Bone marrow (tissue), 2 donors: ENCODE data around the gene VDAC2.
A peak's percentile ranks its signal among the peaks of the same experiment; 100 is the strongest.
"Not testable (repeated sequence)": the region's sequence is repeated elsewhere in the genome, so short reads cannot be mapped to it uniquely, and the experiment has no call there.

Experiments used
- DNase-seq, 2 donors: peaks; one replicate each; lab custom pipeline; 2025; lab: John Stamatoyannopoulos, UW

VDAC2 gene

GRCh38 chr10:75199949-75200348, 10.6 kb upstream of the VDAC2 start:
- not testable (repeated sequence) for DNase-seq

DNA sequence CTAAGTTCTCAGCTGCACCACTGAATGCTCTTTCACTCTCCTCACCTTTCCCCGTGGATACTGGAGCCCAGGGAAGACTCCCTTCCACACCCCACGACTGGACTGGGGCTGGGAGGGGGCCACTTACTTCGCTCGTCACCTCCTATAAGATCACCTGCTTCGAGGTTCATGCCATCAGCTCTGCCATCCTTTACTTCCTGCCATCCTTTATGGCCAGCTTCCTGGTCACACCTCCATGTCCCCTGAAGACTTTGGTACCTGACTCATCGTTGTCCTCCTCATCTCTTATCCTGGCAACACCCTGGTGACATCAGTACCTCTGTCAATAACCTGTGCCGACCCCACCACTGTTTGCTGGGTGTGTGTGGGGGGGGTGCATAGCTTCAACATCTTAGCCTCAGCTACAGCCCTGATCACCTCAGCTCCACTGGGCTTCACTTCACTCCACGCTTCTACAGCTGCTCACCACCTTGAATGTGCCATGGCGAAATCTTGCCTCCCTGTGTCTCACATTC, 8.7 kb upstream of the VDAC2 start:
- DNase-seq = no peak

DNA sequence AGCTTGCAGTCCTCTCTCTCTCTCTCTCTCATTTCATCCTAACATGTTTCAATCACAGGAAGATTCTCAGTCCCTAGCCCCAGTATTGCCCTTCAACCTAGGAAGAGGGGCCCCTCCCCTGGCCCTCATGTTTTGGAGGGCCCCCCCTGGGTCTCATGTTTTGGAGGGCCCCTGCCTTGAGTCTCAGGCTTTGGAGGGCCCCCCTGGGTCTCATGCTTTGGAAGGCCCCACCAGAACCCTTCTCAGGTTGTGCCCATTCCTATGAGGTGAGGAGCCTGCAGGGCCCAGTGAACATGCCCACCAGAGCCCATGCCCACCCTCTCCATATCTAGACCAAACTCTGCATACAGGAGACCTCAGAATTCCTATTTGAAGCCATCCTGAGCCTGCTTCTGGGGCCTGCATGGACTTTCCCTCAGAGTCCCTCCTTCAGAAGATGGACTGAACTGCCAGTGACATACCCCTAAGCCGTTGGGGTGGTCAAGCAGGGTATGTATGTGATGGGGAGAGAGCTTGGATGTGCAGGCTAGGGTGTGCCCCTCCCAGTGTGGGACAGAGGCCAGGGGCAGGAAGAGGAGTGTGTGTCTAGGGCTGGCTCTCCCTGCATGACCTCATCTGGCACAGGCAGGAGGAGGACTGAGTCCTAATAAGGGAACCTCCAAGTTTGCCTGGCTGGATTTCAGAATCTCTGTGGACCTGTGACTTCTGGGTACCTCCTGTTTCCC, 8.1 kb upstream of the VDAC2 start:
- no peak for DNase-seq

DNA sequence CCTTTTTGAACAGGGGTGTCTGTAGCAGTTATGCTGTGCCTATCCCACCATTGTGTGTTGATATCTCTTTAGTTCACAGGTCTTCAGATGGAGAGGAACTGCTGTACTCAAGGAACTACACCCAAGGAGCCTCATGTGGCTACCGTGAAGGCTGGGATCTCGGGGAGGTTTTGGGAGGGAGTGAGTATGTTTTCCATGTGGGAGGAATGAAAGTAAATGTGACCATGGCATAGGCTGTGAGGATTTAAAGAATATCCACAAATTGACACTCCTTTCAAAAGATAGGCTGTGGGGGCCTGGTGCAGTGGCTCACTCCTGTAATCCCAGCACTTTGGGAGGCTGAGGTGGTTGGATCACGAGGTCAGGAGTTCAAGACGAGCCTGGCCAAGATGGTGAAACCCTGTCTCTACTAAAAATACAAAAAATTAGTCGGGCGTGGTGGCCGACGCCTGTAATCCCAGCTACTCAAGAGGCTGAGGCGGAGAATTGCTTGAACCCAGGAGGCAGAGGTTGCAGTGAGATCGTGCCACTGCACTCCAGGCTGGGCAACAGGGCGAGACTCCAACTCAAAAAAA, 7.5 kb upstream of the VDAC2 start:
- not testable (repeated sequence) for DNase-seq

- DNase-seq = no peak
These were observed 6.9 kb upstream of the VDAC2 start for GRCh38 chr10:75203724-75204123.

GRCh38 chr10:75205908-75206307, 4.7 kb upstream of the VDAC2 start:
- DNase-seq = no peak

GRCh38 chr10:75206638-75207037, 4.0 kb upstream of the VDAC2 start:
- DNase-seq = not testable (repeated sequence)

DNA sequence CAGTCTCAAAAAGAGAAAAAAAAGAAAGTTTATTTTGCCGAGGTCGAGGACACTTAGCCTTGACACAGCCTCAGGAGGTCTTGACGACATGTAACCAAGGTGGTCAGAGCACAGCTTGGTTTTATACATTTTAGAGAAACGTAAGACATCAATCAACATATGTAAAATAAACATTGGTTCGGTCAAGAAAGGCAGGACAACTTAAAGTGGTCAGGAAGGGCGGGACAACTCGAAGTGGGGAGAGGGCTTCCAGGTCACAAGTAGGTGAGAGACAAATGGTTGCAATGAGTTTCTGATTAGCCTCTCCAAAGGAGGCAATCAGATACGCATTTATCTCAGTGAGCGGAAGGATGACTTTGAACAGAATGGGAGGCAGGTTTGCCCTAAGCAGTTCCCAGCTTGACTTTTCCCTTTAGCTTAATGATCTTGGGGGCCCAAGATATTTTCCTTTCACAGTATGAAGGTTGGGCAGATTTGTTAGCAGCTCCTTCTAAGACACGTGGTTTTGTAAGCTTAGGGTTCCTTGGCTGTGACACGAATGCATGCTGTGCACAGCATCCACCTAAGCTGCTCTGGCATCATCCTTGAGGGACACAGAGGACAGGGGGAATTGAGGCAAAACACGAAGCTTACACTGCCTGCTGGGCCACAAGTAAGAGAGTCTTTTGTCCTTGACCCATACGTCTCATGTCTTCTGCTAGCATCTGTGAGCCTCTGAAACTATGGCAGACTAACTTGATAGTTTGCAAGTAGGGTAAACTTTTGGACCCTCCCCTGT, 3.3 kb upstream of the VDAC2 start:
- DNase-seq = no peak

DNA sequence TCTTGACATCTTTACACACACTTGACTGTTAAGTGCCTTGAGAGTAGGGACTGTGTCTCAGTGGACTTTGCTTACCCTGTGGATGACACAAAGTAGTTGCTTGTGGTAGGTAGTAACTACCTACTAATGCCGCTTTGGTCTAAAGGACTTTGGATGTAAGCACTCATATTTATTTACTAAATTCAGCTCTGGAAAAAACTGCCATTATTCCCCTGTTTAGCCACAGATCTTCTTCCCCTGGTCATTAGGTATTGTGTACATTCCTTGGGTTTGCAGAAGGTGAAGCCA, 2.8 kb upstream of the VDAC2 start:
- no peak for DNase-seq

DNA sequence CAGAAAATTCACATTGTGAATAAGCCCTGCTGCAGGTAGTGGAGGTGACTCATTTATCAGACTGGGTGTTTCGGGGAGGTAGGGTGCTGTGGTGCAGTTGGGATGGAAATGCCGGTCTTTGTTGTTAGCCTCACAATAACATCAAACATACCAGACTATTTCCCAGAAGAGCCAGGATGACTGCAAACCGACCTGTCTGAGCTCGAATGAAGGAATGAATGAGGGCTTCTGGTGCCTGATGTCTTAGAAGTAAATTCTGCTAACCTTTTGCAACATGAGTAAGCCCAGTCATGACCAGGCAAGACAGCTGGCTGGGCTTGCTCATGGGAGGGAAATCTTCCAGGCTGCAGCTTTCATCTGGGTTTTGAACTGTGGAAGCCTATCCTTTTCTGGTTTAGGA, 2.4 kb upstream of the VDAC2 start:
- no peak for DNase-seq

GRCh38 chr10:75209086-75209920, 1.3 kb upstream of the VDAC2 start:
- DNase-seq = no peak

GRCh38 chr10:75209921-75210281, 695 bp upstream of the VDAC2 start:
- DNase-seq = peak; percentile 72 to 81

- no peak for DNase-seq
These were observed 553 bp downstream of the VDAC2 start for GRCh38 chr10:75211007-75211691.

DNA sequence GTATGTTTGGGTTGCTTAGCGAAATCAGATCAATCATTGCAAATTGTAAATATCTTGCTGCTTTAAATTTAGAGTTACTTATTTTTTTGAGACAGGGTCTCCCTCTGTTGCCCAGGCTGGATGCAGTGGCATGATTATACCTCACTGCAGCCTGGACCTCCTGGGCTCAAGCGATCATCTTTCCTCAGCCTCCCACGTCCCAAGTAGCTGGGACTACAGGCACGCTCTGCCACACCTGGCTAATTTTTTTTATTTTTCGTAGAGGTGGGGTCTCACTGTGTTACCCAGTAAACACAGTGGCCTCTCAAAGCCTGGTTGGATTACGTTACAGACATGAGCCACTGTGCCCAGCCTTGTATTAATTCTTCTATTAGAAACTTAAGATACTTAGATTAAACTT, 1.7 kb downstream of the VDAC2 start:
- no peak for DNase-seq

- no peak for DNase-seq
These were observed 9.7 kb downstream of the VDAC2 start for GRCh38 chr10:75220274-75220673.

- not testable (repeated sequence) for DNase-seq
These were observed 10.9 kb downstream of the VDAC2 start for GRCh38 chr10:75221492-75221891.

DNA sequence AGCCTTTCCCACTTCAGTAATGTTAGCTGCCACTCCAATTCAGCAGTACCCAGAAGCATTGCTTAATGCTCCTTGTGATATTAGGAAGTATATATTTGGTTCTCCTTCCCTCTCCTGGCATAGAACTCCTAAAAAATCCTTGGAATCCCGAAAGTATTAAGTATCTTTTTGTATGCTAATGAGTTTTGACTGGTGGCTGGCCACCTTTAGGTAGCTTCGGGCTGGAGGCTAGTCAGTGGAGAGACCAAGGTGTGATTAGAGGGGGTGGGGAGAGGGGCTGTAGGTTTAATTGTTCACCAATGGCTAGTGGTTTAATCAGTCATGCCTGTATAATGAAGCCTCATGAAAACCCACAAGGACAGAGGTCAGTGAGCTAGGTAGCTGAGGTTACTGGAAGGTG, 12.9 kb downstream of the VDAC2 start:
- DNase-seq = no peak

DNA sequence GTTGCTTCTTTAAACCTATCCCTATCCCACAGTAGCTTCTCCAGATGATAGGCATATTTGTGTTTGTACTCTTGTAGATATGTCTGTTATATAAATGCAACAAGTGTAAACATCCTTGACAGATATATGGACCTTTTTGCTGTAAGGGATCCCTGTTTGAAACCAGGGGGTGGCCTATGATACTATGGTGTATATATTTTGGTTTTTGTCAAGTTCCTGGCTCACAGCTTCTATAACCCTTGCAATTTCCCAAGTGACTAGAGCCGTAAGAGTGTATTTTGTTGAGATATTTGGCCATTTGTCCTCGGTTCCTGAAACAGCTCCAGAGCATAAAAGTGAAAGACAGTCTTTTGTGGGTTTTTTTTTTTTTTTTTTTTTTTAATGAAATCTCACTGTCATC, 15.5 kb downstream of the VDAC2 start:
- no peak for DNase-seq

- no peak for DNase-seq
These were observed 16.1 kb downstream of the VDAC2 start for GRCh38 chr10:75226656-75227055.

GRCh38 chr10:75228278-75228677, 17.7 kb downstream of the VDAC2 start:
- DNase-seq = no peak

DNA sequence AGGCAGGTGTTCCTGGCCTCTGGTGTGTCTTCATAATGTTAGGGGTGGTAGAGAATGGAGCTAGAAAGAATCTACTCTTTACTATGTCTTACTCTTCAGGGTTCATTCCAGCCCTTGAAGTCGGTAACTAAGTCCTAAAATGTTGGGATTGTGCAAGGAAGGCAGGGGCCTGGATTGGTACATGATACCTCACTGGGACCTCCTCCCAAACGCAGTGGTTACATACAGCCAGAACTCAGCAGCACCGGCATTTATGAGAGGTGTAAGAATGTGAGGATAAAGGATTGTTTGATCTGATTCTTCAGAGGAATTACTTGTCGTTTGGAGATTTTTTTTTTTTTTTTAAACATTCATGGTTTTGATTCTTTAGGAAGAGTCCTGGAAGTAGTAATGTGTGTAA, 18.2 kb downstream of the VDAC2 start:
- DNase-seq = no peak

DNA sequence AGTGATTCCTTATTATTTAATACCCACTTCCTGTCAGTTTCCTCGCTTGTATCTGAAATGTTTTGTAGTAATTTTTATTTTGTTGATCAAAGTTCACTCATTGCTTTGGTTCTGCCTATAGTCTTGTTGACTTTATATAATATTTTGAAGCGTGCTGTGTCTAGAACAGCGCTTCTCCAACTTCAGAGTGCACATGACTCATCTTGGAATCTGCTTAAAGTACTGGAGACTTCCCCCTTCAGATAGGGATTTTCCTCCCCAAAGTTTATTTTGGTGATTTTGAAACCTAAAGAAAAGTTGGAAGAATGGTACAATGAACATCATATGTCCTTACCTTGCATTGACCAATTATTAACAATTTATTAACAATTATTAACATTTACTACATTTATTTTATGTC, 19.4 kb downstream of the VDAC2 start:
- DNase-seq = no peak
